Ovary (tissue), 9 donors: Measurements from ENCODE around the gene LRRC72. TPM values are rescaled to one million over a fixed set of nuclear protein-coding genes. Genes with fewer than 3 reads are reported as not detected.
"Not testable (repeated sequence)": the region's sequence is repeated elsewhere in the genome, so short reads cannot be mapped to it uniquely, and the experiment has no call there.

Experiments
- DNase-seq, 5 donors: peaks; one replicate each; pipeline ENCODE4 v3.0.0-alpha.2; 2019 to 2020
- H3K27ac ChIP-seq, 2 donors: fragments of 200-600 bp; one replicate each; pipeline versions ENCODE4 v1.5.1 to v1.8.0; 2019 to 2022
- H3K27me3 ChIP-seq: fragments of 200-600 bp; one replicate; pipeline ENCODE4 v1.8.0; 2022
- H3K36me3 ChIP-seq: fragments of 200-600 bp; sonication (generic); one replicate; pipeline ENCODE4 v1.5.1; 2019
- H3K4me1 ChIP-seq: one replicate; pipeline ENCODE4 v1.8.1; 2013; ENCODE audit warnings: mild to moderate bottlenecking, moderate library complexity; ENCODE audit not compliant: insufficient read depth
- H3K4me3 ChIP-seq: fragments of 200-600 bp; sonication (generic); one replicate; pipeline ENCODE4 v1.5.1; 2017
- H3K9me3 ChIP-seq, 2 donors: fragments of 200-600 bp in 1 of 2; sonication (generic) in 1 of 2; one replicate each; pipeline versions ENCODE4 v1.5.1 to v1.8.1; 2013 to 2019; ENCODE audit warnings: mild to moderate bottlenecking in 1 of 2, moderate library complexity in 1 of 2
- CTCF ChIP-seq, 3 donors: fragments of 450-650 bp in 2 of 3; fragments of 200-600 bp in 1 of 3; IDR thresholded peaks; one replicate each; pipeline versions ENCODE4 v1.5.1 to v1.8.0; 2016 to 2022; ENCODE audit warnings: antibody characterized with exemption in 3 of 3, mild to moderate bottlenecking in 1 of 3
- EP300 ChIP-seq: sonication (generic); formaldehyde crosslinking; IDR thresholded peaks from one replicate; pipeline ENCODE4 v1.6.1; 2017; ENCODE audit warnings: antibody characterized with exemption
- POLR2A ChIP-seq: fragments of 450-650 bp; IDR thresholded peaks from one replicate; pipeline ENCODE4 v1.6.1; 2017; ENCODE audit warnings: antibody characterized with exemption, mild to moderate bottlenecking, moderate library complexity
- WGBS, 3 donors: extraction: QIAGEN DNeasy Blood & Tissue Kit in 1 of 3; methylation state at CpG; one replicate each; pipeline versions ENCODE4 v1.1.5 to v1.1.7; 2013 to 2017; 5-methylcytosine and 5-hydroxymethylcytosine counted together
- intact Hi-C, 4 donors: fragments of 100-400 bp; cut with DNase I; formaldehyde crosslinking; loops; one replicate each; pipeline versions ENCODE4 v1.11.0 to v1.15.1; 2022 to 2023
- polyA plus RNA-seq, 2 donors: library from polyadenylated mRNA; stranded (reverse); fragments of 200-250 nt in 1 of 2; fragments of 350-450 nt in 1 of 2; fragmentation: Illumina TruSeq in 1 of 2; extraction: RNeasy Lipid Tissue Mini Kit (QIAGEN cat#74804) in 1 of 2; gene quantifications; one replicate each; pipeline ENCODE4 v1.2.3, GENCODE V29; 2013 to 2014
- total RNA-seq, 7 donors: library from RNA; depleted of rRNA in 2 of 7; stranded (reverse); fragments of >200 nt in 2 of 7; fragmentation: NEBNext Ultra II Directional in 3 of 7; extraction: Animal tissue kit (Norgen Biotek cat#: 25700) in 3 of 7; gene quantifications; one replicate each; pipeline versions ENCODE4 v1.1.0 to v1.2.4, GENCODE V29; 2016 to 2023
- donor health status: DM: no; HTN: no; CAD: no; lungs with moderate emphysema.
- donor health status: DM: no; HTN: no; CAD: no.
- donor health status: Bipolar disorder and iron deficiency.
- donor health status: DM: yes; HTN: yes; CAD: no.
- donor health status: DM: no; HTN: no; CAD: no.
- donor health status: DM: yes; HTN: yes; CAD: no.

LRRC72 gene
- total and polyA plus RNA-seq, 9 donors, result not detected

- Histone ChIP-seq H3K27me3 (no peaks in the 10 kb centered on the region), H3K4me3 (no peak overlapping the region), H3K36me3 (no peaks in the 10 kb centered on the region), H3K4me1 (no peaks in the 10 kb centered on the region), H3K9me3 (no peaks in the 10 kb centered on the region), H3K27ac (no peak overlapping the region)
- intact Hi-C loops, result no loop called here
- WGBS, 3 donors, result 52 to 70% (median 54%) methylated on average over 4 of the region's 4 CpGs
- no peak for DNase-seq
- no peak for TF ChIP-seq EP300
- TF ChIP-seq CTCF (IDR thresholded peaks at IDR 0.05), result no peak
- no peak for TF ChIP-seq POLR2A
Observed at GRCh38 chr7:16494955-16495719, 31.5 kb upstream of the LRRC72 start.

GRCh38 chr7:16498122-16498521 lies 28.5 kb upstream of the LRRC72 start:
- intact Hi-C loops, result no loop called here
- Histone ChIP-seq H3K27ac (no peak overlapping the region), H3K9me3 (no peaks in the 10 kb centered on the region), H3K36me3 (no peaks in the 10 kb centered on the region), H3K27me3 (no peaks in the 10 kb centered on the region), H3K4me3 (no peak overlapping the region), H3K4me1 (no peaks in the 10 kb centered on the region)
- no peak for DNase-seq
- TF ChIP-seq CTCF (IDR thresholded peaks at IDR 0.05), result no peak
- no peak for TF ChIP-seq EP300
- no peak for TF ChIP-seq POLR2A
- WGBS, 3 donors, result 72 to 83% (median 77%) methylated on average over 2 of the region's 2 CpGs

- 93 to 96% (median 95%) methylated on average over 19 of the region's 19 CpGs for WGBS, 3 donors
- no peak overlapping the region for H3K27ac ChIP-seq
- H3K4me3 ChIP-seq, result no peak overlapping the region
- DNase-seq, result no peak
- H3K27me3 ChIP-seq, result no peaks in the 10 kb centered on the region
- no peaks in the 10 kb centered on the region for H3K36me3 ChIP-seq
- intact Hi-C loops, result no loop called here
- H3K9me3 ChIP-seq, result no peaks in the 10 kb centered on the region
- TF ChIP-seq CTCF (IDR thresholded peaks at IDR 0.05) (no peak), EP300 (no peak), POLR2A (no peak)
- no peaks in the 10 kb centered on the region for H3K4me1 ChIP-seq
Observed at GRCh38 chr7:16502303-16502702, 24.3 kb upstream of the LRRC72 start.

GRCh38 chr7:16504019-16504418 lies 22.6 kb upstream of the LRRC72 start:
- 76 to 85% (median 81%) methylated on average over 6 of the region's 6 CpGs for WGBS, 3 donors
- Histone ChIP-seq H3K27ac (no peak overlapping the region), H3K27me3 (no peaks in the 10 kb centered on the region), H3K4me1 (no peaks in the 10 kb centered on the region), H3K9me3 (no peaks in the 10 kb centered on the region), H3K4me3 (no peak overlapping the region), H3K36me3 (no peaks in the 10 kb centered on the region)
- TF ChIP-seq CTCF (IDR thresholded peaks at IDR 0.05) (no peak), EP300 (no peak), POLR2A (no peak)
- no peak for DNase-seq
- intact Hi-C loops, result no loop called here

- intact Hi-C loops, H3K36me3 ChIP-seq, H3K4me1 ChIP-seq, DNase-seq, H3K27ac ChIP-seq, H3K4me3 ChIP-seq, H3K9me3 ChIP-seq, H3K27me3 ChIP-seq: not testable (repeated sequence)
- 87 to 93% (median 89%) methylated on average over 5 of the region's 5 CpGs for WGBS, 3 donors
Observed at GRCh38 chr7:16506422-16506821, 20.2 kb upstream of the LRRC72 start.
